Sigmoid colon (tissue), 7 donors: Measurements from ENCODE around the gene FXYD3. TPM values are rescaled to one million over a fixed set of nuclear protein-coding genes. Genes with fewer than 3 reads are reported as not detected.

Source experiments
- DNase-seq: peaks from one replicate; pipeline ENCODE4 v3.0.0-alpha.2; 2019
- H3K27ac ChIP-seq, 4 donors: fragments of 200-600 bp; sonication (generic); one replicate each; pipeline ENCODE4 v1.5.1; 2016 to 2019; ENCODE audit warnings: mild to moderate bottlenecking in 1 of 4
- H3K27me3 ChIP-seq, 3 donors: fragments of 200-600 bp; sonication (generic); one replicate each; pipeline ENCODE4 v1.5.1; 2019; ENCODE audit warnings: mild to moderate bottlenecking in 1 of 3
- H3K36me3 ChIP-seq, 4 donors: fragments of 200-600 bp; sonication (generic); one replicate each; pipeline ENCODE4 v1.5.1; 2016 to 2019
- H3K4me1 ChIP-seq, 4 donors: fragments of 200-600 bp; sonication (generic); one replicate each; pipeline ENCODE4 v1.5.1; 2017 to 2019
- H3K4me3 ChIP-seq, 4 donors: fragments of 200-600 bp; sonication (generic); one replicate each; pipeline ENCODE4 v1.5.1; 2017 to 2019; ENCODE audit warnings: mild to moderate bottlenecking in 2 of 4, moderate library complexity in 1 of 4
- H3K9me3 ChIP-seq, 4 donors: fragments of 200-600 bp in 3 of 4; sonication (generic) in 3 of 4; one replicate each; pipeline versions ENCODE4 v1.5.1 to v1.6.1; 2013 to 2019
- CTCF ChIP-seq, 4 experiments: fragments of 450-650 bp in 3 of 4; fragments of 200-600 bp in 1 of 4; IDR thresholded peaks; one replicate each; pipeline ENCODE4 v1.5.1; 2016 to 2019; ENCODE audit warnings: antibody characterized with exemption in 4 of 4, mild to moderate bottlenecking in 3 of 4, moderate library complexity in 2 of 4
- EP300 ChIP-seq, 4 donors: sonication (generic); formaldehyde crosslinking; IDR thresholded peaks; one replicate each; pipeline ENCODE4 v1.6.1; 2017; ENCODE audit warnings: antibody characterized with exemption in 4 of 4
- POLR2A ChIP-seq, 2 donors: fragments of 450-650 bp; IDR thresholded peaks; one replicate each; pipeline ENCODE4 v1.6.1; 2016; ENCODE audit warnings: antibody characterized with exemption in 2 of 2, mild to moderate bottlenecking in 2 of 2, moderate library complexity in 2 of 2
- POLR2AphosphoS5 ChIP-seq, 4 donors: sonication (generic); formaldehyde crosslinking; IDR thresholded peaks; one replicate each; pipeline ENCODE4 v1.6.1; 2017; ENCODE audit warnings: antibody characterized with exemption in 4 of 4
- WGBS, 2 donors: extraction: QIAGEN DNeasy Blood & Tissue Kit; methylation state at CpG; one replicate each; pipeline ENCODE4 v1.1.7; 2013; 5-methylcytosine and 5-hydroxymethylcytosine counted together
- intact Hi-C: fragments of 100-400 bp; cut with DNase I; formaldehyde crosslinking; loops from one replicate; pipeline ENCODE4 v1.15.1; 2023
- polyA plus RNA-seq, 3 donors: library from polyadenylated mRNA; stranded (reverse); fragments of 200-250 nt; gene quantifications; one replicate each; pipeline ENCODE4 v1.2.3, GENCODE V29; 2013
- total RNA-seq, 4 donors: library from RNA; depleted of rRNA; stranded (reverse); fragments of >200 nt; gene quantifications; one replicate each; pipeline ENCODE4 v1.1.0, GENCODE V29; 2016
- donor health status: healthy with polysubstance abuse.
- donor health status: Bipolar disorder and iron deficiency.
- donor health status: healthy.

The FXYD3 gene
- total and polyA plus RNA-seq, 7 donors = 3.7 to 3,333 (median 15.3) TPM

GRCh38 chr19:35077411-35078223 lies 38.0 kb upstream of the FXYD3 start:
- H3K36me3 ChIP-seq = no peaks in the 10 kb centered on the region
- no peak for DNase-seq
- no peak overlapping the region for H3K4me3 ChIP-seq
- no peak for TF ChIP-seq EP300 (IDR thresholded peaks at IDR 0.05)
- TF ChIP-seq POLR2A (IDR thresholded peaks at IDR 0.05) = no peak
- no peak for TF ChIP-seq CTCF (IDR thresholded peaks at IDR 0.05)
- TF ChIP-seq POLR2AphosphoS5 (IDR thresholded peaks at IDR 0.05) = no peak
- H3K27ac ChIP-seq = no peak overlapping the region
- no peaks in the 10 kb centered on the region for H3K9me3 ChIP-seq
- intact Hi-C loops = no loop called here
- H3K27me3 ChIP-seq = no peaks in the 10 kb centered on the region
- WGBS, 2 donors = 86 to 91% methylated on average over 17 of the region's 17 CpGs
- H3K4me1 ChIP-seq = no peaks in the 10 kb centered on the region

GRCh38 chr19:35079826-35080225 lies 35.8 kb upstream of the FXYD3 start:
- no peaks in the 10 kb centered on the region for H3K9me3 ChIP-seq
- no peaks in the 10 kb centered on the region for H3K36me3 ChIP-seq
- no peak overlapping the region for H3K27ac ChIP-seq
- H3K27me3 ChIP-seq = no peaks in the 10 kb centered on the region
- H3K4me1 ChIP-seq = no peaks in the 10 kb centered on the region
- DNase-seq = no peak
- WGBS, 2 donors = 80 to 89% methylated on average over 14 of the region's 14 CpGs
- TF ChIP-seq POLR2AphosphoS5 (IDR thresholded peaks at IDR 0.05) = no peak
- no peak for TF ChIP-seq POLR2A (IDR thresholded peaks at IDR 0.05)
- no peak for TF ChIP-seq EP300 (IDR thresholded peaks at IDR 0.05)
- no peak for TF ChIP-seq CTCF (IDR thresholded peaks at IDR 0.05)
- no peak overlapping the region for H3K4me3 ChIP-seq
- intact Hi-C loops = no loop called here

GRCh38 chr19:35080613-35081170 lies 34.9 kb upstream of the FXYD3 start:
- no peaks in the 10 kb centered on the region for H3K27me3 ChIP-seq
- no peaks in the 10 kb centered on the region for H3K4me1 ChIP-seq
- DNase-seq = no peak
- intact Hi-C loops = no loop called here
- H3K27ac ChIP-seq = no peak overlapping the region
- H3K4me3 ChIP-seq = no peak overlapping the region
- TF ChIP-seq CTCF (IDR thresholded peaks at IDR 0.05) (no peak), POLR2A (IDR thresholded peaks at IDR 0.05) (no peak), POLR2AphosphoS5 (IDR thresholded peaks at IDR 0.05) (no peak), EP300 (IDR thresholded peaks at IDR 0.05) (no peak)
- H3K36me3 ChIP-seq = no peaks in the 10 kb centered on the region
- WGBS, 2 donors = 82 to 91% methylated on average over 16 of the region's 16 CpGs
- H3K9me3 ChIP-seq = no peaks in the 10 kb centered on the region

DNA sequence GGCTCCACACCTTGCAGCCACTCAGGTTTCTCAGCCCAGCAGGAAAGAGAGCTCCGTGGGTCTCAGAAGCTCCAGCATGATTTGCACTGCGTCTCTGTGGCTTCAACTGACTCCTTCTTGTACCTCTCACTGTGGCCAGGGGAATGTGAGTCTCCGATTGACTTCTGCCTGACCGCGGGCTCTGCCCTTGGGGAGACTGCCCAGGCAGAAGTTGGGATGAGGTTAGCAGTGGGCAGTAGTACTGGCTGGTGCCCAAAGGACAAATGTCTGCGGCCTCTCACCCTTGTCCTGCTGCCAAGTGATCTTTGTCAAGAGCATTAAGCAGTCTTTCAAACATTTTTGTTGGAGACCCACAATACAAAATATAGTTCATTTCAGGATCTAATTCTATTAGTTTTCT lies 34.4 kb upstream of the FXYD3 start:
- DNase-seq = no peak
- Histone ChIP-seq H3K4me1 (no peaks in the 10 kb centered on the region), H3K27ac (no peak overlapping the region), H3K4me3 (no peak overlapping the region), H3K27me3 (no peaks in the 10 kb centered on the region), H3K36me3 (no peaks in the 10 kb centered on the region), H3K9me3 (no peaks in the 10 kb centered on the region)
- TF ChIP-seq POLR2AphosphoS5 (IDR thresholded peaks at IDR 0.05) (no peak), EP300 (IDR thresholded peaks at IDR 0.05) (no peak), POLR2A (IDR thresholded peaks at IDR 0.05) (no peak), CTCF (IDR thresholded peaks at IDR 0.05) (no peak)
- 88 to 90% methylated on average over 6 of the region's 6 CpGs for WGBS, 2 donors
- intact Hi-C loops = no loop called here
